SU-DHL-6 (cell line): ENCODE data around the gene CLMN.

Experiments used
- EZH2phosphoT487 ChIP-seq: fragments of 200-600 bp; sonication (generic), shearing (Covaris generic); conservative IDR thresholded peaks from 2 replicates; pipeline ENCODE4 v1.6.1; 2018; ENCODE audit warnings: mild to moderate bottlenecking, antibody characterized with exemption, low read length, moderate library complexity, mixed read lengths
- TF ChIP-seq, protein P1 (sequence below): fragments of 200-600 bp; sonication (generic); IDR thresholded peaks from one replicate; pipeline ENCODE4 v1.5.1; 2017; ENCODE audit warnings: antibody characterized with exemption, mild to moderate bottlenecking, low read length, moderate library complexity; ENCODE audit not compliant: insufficient read depth, poor library complexity, severe bottlenecking

DNA sequence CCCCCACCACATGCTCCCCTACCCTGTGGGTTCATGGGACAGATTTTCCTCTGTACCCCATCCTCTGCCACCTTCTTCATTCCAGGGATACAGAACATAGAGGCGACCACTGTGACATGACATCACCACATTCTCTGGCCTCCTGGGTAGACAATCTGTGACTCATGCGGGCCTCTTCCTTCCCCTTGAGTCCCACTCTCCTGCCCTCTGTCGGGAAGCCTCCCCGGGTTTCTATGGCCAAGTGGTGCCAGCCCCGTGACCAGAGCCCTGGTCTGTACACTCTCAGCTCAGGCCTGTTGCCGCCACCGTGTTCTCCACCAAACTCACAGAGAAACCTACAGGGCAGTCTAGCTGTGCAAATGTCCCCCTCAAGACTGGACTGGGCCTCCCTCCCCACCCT is 8.0 kb downstream of the CLMN start:
- TF ChIP-seq, protein P1, sequence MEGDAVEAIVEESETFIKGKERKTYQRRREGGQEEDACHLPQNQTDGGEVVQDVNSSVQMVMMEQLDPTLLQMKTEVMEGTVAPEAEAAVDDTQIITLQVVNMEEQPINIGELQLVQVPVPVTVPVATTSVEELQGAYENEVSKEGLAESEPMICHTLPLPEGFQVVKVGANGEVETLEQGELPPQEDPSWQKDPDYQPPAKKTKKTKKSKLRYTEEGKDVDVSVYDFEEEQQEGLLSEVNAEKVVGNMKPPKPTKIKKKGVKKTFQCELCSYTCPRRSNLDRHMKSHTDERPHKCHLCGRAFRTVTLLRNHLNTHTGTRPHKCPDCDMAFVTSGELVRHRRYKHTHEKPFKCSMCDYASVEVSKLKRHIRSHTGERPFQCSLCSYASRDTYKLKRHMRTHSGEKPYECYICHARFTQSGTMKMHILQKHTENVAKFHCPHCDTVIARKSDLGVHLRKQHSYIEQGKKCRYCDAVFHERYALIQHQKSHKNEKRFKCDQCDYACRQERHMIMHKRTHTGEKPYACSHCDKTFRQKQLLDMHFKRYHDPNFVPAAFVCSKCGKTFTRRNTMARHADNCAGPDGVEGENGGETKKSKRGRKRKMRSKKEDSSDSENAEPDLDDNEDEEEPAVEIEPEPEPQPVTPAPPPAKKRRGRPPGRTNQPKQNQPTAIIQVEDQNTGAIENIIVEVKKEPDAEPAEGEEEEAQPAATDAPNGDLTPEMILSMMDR = no peak
- TF ChIP-seq EZH2phosphoT487 = no peak
